Uterus (tissue), 4 donors: ENCODE data around the gene FITM1. TPM values are rescaled to one million over a fixed set of nuclear protein-coding genes. Genes with fewer than 3 reads are reported as not detected.

Source experiments
- DNase-seq, 2 donors: peaks; one replicate each; pipeline ENCODE4 v3.0.0-alpha.2; 2019 to 2020
- H3K27ac ChIP-seq, 2 donors: fragments of 200-600 bp; sonication (generic); 1 replicate in 1 of 2; 2 replicates in 1 of 2; pipeline ENCODE4 v1.5.1; 2016 to 2018
- H3K27me3 ChIP-seq, 2 donors: fragments of 200-600 bp; sonication (generic); one replicate each; pipeline ENCODE4 v1.5.1; 2018 to 2019; ENCODE audit warnings: control low read depth in 1 of 2
- H3K36me3 ChIP-seq, 2 donors: fragments of 200-600 bp; sonication (generic); one replicate each; pipeline ENCODE4 v1.5.1; 2019; ENCODE audit warnings: control low read depth in 1 of 2
- H3K4me1 ChIP-seq, 2 donors: fragments of 200-600 bp; sonication (generic); one replicate each; pipeline ENCODE4 v1.5.1; 2018 to 2019; ENCODE audit warnings: control low read depth in 1 of 2
- H3K4me3 ChIP-seq, 2 donors: fragments of 200-600 bp; sonication (generic); 1 replicate in 1 of 2; 2 replicates in 1 of 2; pipeline ENCODE4 v1.5.1; 2018 to 2019; ENCODE audit warnings: mild to moderate bottlenecking in 1 of 2
- H3K9me3 ChIP-seq, 2 donors: fragments of 200-600 bp; sonication (generic); one replicate each; pipeline ENCODE4 v1.5.1; 2019; ENCODE audit warnings: control low read depth in 1 of 2
- CTCF ChIP-seq, 4 experiments: fragments of 200-600 bp in 2 of 4; fragments of 450-650 bp in 2 of 4; sonication (generic) in 2 of 4; IDR thresholded peaks; one replicate each; pipeline ENCODE4 v1.5.1; 2016 to 2019; ENCODE audit warnings: antibody characterized with exemption in 4 of 4, mild to moderate bottlenecking in 2 of 4, moderate library complexity in 1 of 4
- POLR2A ChIP-seq, 2 donors: fragments of 450-650 bp; IDR thresholded peaks; one replicate each; pipeline ENCODE4 v1.6.1; 2016; ENCODE audit warnings: antibody characterized with exemption in 2 of 2, mild to moderate bottlenecking in 1 of 2, moderate library complexity in 1 of 2
- intact Hi-C: fragments of 100-400 bp; cut with DNase I; formaldehyde crosslinking; loops from one replicate; pipeline ENCODE4 v1.15.1; 2023; ENCODE audit warnings: low total_unique reads
- total RNA-seq, 4 donors: library from RNA; depleted of rRNA in 3 of 4; stranded (reverse); fragments of >200 nt in 3 of 4; gene quantifications; one replicate each; pipeline versions ENCODE4 v1.1.0 to v1.2.4, GENCODE V29; 2014 to 2023
- donor health status: DM: yes; HTN: yes; CAD: no.

FITM1 gene
- total RNA-seq, 4 donors from 2014 or later: 0.48 to 2.4 (median 1.3) TPM; not detected in 1

GRCh38 chr14:24172261-24172860 is 41.9 kb downstream of the FITM1 start:
- TF ChIP-seq CTCF (IDR thresholded peaks at IDR 0.05): no peak
- TF ChIP-seq POLR2A (IDR thresholded peaks at IDR 0.05): no peak
- intact Hi-C loops: no loop called here
- Histone ChIP-seq H3K36me3 (no peaks in the 10 kb centered on the region), H3K27ac (peak overlapping the region in 1 of 2 donors; percentile 26), H3K9me3 (no peaks in the 10 kb centered on the region), H3K27me3 (no peaks in the 10 kb centered on the region), H3K4me3 (peak overlapping the region; percentile 25 to 27), H3K4me1 (no peaks in the 10 kb centered on the region)
- DNase-seq: no peak

GRCh38 chr14:24172871-24173281 is 42.4 kb downstream of the FITM1 start:
- Histone ChIP-seq H3K4me3 (no peak overlapping the region), H3K27me3 (no peaks in the 10 kb centered on the region), H3K9me3 (no peaks in the 10 kb centered on the region), H3K4me1 (no peaks in the 10 kb centered on the region), H3K36me3 (no peaks in the 10 kb centered on the region), H3K27ac (peak overlapping the region in 1 of 2 donors; percentile 26)
- no peak for DNase-seq
- intact Hi-C loops: no loop called here
- TF ChIP-seq POLR2A (IDR thresholded peaks at IDR 0.05) (no peak), CTCF (IDR thresholded peaks at IDR 0.05) (no peak)

DNA sequence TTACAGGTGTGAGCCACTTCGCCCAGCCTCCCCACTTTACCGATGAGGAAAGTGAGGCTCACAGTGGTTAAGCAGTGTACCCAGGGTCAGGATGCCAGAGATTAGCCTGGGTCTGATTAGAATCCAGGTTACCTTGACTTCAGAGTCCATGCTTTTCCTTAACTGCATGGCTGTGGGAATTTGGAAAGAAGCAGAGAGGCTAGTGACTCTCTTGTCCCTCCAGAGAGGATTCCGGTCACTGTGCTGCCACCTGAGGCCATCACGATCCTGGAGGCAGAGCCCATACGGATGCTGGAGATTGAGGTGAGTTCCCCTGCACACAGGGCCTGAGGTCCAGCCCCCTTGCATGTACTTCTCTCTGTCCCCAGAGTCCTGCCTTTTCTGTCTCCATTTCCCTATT is 46.1 kb downstream of the FITM1 start:
- Histone ChIP-seq H3K27me3 (no peaks in the 10 kb centered on the region), H3K4me3 (no peak overlapping the region), H3K4me1 (no peaks in the 10 kb centered on the region), H3K9me3 (no peaks in the 10 kb centered on the region), H3K27ac (no peak overlapping the region), H3K36me3 (no peaks in the 10 kb centered on the region)
- no peak for TF ChIP-seq POLR2A (IDR thresholded peaks at IDR 0.05)
- TF ChIP-seq CTCF (IDR thresholded peaks at IDR 0.05): no peak
- intact Hi-C loops: no loop called here
- DNase-seq: no peak

DNA sequence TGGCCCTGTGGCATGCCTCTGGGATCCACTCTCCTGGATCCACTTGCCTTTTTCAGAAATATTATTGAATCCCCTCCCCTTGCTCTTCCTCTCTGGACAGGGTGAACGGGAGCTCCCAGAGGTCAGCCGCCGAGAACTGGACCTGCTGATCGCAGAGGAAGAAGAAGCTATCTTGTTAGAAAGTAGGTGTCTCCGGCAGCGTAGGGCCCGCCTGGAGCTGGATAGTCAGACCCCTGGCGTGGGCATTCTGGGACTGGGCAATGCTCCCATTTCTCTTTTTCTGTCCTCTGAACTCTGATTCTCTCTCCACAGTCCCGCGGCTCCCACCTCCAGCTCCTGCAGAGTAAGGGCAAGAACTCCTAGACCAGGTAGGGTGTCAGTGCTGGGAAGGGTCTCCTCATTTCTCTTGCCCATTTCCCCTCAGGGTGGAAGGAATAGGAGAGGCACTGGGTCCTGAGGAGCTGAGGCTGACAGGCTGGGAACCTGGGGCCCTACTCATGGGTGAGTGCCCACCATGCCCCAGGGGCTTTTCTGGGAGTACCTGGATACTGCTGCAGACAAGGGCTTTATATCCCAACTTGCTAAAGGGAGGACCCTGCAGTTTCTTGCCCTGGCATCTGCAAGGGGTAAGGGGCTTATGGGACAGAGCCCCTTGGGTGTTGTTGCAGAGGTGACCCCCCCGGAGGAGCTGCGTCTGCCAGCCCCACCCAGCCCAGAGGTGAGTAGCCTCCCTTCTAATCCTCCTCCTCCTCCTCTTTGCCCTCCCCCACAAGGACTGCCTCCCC is 46.8 kb downstream of the FITM1 start:
- H3K4me1 ChIP-seq: no peaks in the 10 kb centered on the region
- no peaks in the 10 kb centered on the region for H3K36me3 ChIP-seq
- H3K9me3 ChIP-seq: no peaks in the 10 kb centered on the region
- TF ChIP-seq CTCF (IDR thresholded peaks at IDR 0.05) (no peak), POLR2A (IDR thresholded peaks at IDR 0.05) (no peak)
- intact Hi-C loops: no loop called here
- H3K27me3 ChIP-seq: no peaks in the 10 kb centered on the region
- no peak for DNase-seq
- H3K27ac ChIP-seq: no peak overlapping the region
- H3K4me3 ChIP-seq: no peak overlapping the region

DNA sequence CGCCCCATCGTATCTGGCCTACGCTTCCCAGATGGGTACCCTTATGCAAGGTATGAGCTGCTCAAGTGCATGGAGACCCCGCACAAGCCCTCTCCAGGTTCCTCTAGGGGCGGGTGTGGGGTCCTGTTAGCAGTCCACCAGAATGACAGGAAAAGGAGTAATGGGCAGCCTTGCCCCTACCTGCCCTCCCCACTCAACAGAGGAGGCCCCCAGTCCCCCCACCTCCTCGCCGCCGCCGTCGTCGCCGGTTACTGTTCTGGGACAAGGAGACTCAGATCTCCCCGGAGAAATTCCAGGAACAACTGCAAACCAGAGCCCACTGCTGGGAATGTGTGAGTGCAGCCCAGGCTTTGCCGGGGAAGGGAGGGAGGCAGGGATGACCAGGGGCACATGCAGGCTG is 47.4 kb downstream of the FITM1 start:
- intact Hi-C loops: no loop called here
- Histone ChIP-seq H3K9me3 (no peaks in the 10 kb centered on the region), H3K27ac (no peak overlapping the region), H3K36me3 (no peaks in the 10 kb centered on the region), H3K27me3 (no peaks in the 10 kb centered on the region), H3K4me3 (no peak overlapping the region), H3K4me1 (no peaks in the 10 kb centered on the region)
- no peak for DNase-seq
- TF ChIP-seq CTCF (IDR thresholded peaks at IDR 0.05) (no peak), POLR2A (IDR thresholded peaks at IDR 0.05) (no peak)
